ENCODE results near the gene GRIK5.

The GRIK5 gene

GRCh38 chr19:42078058-42078457, 8.1 kb upstream of the GRIK5 start:
- Histone ChIP-seq H3K4me1 (ENCODE audit: control insufficient read depth, insufficient read depth, low read length) (peaks cover 11% of the 10 kb centered on the region), H3K4me3 (ENCODE audit: low read depth, low read length) (no peak overlapping the region), H3K36me3 (ENCODE audit: control insufficient read depth in 2 of 2, insufficient read depth in 1 of 2, low read length in 2 of 2) (peaks cover 44 to 45% of the 10 kb centered on the region in 2 experiments), H3K9me3 (ENCODE audit: control insufficient read depth, insufficient read depth, low read depth, low read length) (no peaks in the 10 kb centered on the region), H3K27ac (ENCODE audit: extremely low read depth, low read depth, low read length) (no peak overlapping the region; the same call in 1 of the 2 replicates)
- POLR2A ChIA-PET: no interaction called here
- CTCF ChIA-PET: interaction anchor here (0.6 to 1.4 kb wide), 7 partner anchors 13 to 355 kb away, joined by 3 to 6 read pairs (median 4); no protein-coding TSS in a partner anchor
- TF ChIP-seq SCRT1 (tag by site-specific recombination; IDR thresholded peaks at IDR 0.05; ENCODE audit: borderline replicate concordance): 0 out of 2 replicates have a peak, but pooled peaks have one; percentile 50
- TF ChIP-seq, protein P1, sequence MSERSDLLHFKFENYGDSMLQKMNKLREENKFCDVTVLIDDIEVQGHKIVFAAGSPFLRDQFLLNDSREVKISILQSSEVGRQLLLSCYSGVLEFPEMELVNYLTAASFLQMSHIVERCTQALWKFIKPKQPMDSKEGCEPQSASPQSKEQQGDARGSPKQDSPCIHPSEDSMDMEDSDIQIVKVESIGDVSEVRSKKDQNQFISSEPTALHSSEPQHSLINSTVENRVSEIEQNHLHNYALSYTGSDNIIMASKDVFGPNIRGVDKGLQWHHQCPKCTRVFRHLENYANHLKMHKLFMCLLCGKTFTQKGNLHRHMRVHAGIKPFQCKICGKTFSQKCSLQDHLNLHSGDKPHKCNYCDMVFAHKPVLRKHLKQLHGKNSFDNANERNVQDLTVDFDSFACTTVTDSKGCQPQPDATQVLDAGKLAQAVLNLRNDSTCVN (tag by site-specific recombination; optimal IDR thresholded peaks at IDR 0.05): no peak
- TF ChIP-seq IKZF3 (tag by site-specific recombination; IDR thresholded peaks at IDR 0.05): no peak
- TF ChIP-seq ZNF664 (tag by site-specific recombination; IDR thresholded peaks at IDR 0.05): no peak
- no peak for TF ChIP-seq ZNF223 (tag by site-specific recombination; IDR thresholded peaks at IDR 0.05)
- no peak for TF ChIP-seq TRIM28 (IDR thresholded peaks at IDR 0.05; ENCODE audit: borderline replicate concordance, low read length)
- peak; percentile 88 for TF ChIP-seq ZFP69B (tag by site-specific recombination; IDR thresholded peaks at IDR 0.05)
- TF ChIP-seq, protein P2, sequence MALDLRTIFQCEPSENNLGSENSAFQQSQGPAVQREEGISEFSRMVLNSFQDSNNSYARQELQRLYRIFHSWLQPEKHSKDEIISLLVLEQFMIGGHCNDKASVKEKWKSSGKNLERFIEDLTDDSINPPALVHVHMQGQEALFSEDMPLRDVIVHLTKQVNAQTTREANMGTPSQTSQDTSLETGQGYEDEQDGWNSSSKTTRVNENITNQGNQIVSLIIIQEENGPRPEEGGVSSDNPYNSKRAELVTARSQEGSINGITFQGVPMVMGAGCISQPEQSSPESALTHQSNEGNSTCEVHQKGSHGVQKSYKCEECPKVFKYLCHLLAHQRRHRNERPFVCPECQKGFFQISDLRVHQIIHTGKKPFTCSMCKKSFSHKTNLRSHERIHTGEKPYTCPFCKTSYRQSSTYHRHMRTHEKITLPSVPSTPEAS (tag by site-specific recombination; IDR thresholded peaks at IDR 0.05): no peak
- TF ChIP-seq ZNF692 (tag by site-specific recombination; IDR thresholded peaks at IDR 0.05): peak; percentile 94
- no peak for TF ChIP-seq ZBTB7A (tag by site-specific recombination; IDR thresholded peaks at IDR 0.05; ENCODE audit: low read depth)
- TF ChIP-seq SETDB1 (IDR thresholded peaks at IDR 0.05; ENCODE audit: insufficient read length, low read length): no peak
- TF ChIP-seq ZXDB (tag by site-specific recombination; IDR thresholded peaks at IDR 0.05): no peak
- TF ChIP-seq, protein P3, sequence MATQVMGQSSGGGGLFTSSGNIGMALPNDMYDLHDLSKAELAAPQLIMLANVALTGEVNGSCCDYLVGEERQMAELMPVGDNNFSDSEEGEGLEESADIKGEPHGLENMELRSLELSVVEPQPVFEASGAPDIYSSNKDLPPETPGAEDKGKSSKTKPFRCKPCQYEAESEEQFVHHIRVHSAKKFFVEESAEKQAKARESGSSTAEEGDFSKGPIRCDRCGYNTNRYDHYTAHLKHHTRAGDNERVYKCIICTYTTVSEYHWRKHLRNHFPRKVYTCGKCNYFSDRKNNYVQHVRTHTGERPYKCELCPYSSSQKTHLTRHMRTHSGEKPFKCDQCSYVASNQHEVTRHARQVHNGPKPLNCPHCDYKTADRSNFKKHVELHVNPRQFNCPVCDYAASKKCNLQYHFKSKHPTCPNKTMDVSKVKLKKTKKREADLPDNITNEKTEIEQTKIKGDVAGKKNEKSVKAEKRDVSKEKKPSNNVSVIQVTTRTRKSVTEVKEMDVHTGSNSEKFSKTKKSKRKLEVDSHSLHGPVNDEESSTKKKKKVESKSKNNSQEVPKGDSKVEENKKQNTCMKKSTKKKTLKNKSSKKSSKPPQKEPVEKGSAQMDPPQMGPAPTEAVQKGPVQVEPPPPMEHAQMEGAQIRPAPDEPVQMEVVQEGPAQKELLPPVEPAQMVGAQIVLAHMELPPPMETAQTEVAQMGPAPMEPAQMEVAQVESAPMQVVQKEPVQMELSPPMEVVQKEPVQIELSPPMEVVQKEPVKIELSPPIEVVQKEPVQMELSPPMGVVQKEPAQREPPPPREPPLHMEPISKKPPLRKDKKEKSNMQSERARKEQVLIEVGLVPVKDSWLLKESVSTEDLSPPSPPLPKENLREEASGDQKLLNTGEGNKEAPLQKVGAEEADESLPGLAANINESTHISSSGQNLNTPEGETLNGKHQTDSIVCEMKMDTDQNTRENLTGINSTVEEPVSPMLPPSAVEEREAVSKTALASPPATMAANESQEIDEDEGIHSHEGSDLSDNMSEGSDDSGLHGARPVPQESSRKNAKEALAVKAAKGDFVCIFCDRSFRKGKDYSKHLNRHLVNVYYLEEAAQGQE (tag by site-specific recombination; IDR thresholded peaks at IDR 0.05): no peak
- TF ChIP-seq ZNF311 (tag by site-specific recombination; IDR thresholded peaks at IDR 0.05; ENCODE audit: borderline replicate concordance): 0 out of 2 replicates have a peak, but pooled peaks have one; percentile 29
- TF ChIP-seq ZNF214 (tag by site-specific recombination; IDR thresholded peaks at IDR 0.05; ENCODE audit: borderline replicate concordance): no peak
- 0 out of 2 replicates have a peak, but pooled peaks have one; percentile 29 for TF ChIP-seq ZNF76 (tag by site-specific recombination; IDR thresholded peaks at IDR 0.05; ENCODE audit: borderline replicate concordance, low read depth)
- no peak for TF ChIP-seq ZBTB17 (tag by site-specific recombination; IDR thresholded peaks at IDR 0.05)
- no peak for TF ChIP-seq TSHZ1 (tag by site-specific recombination; IDR thresholded peaks at IDR 0.05; ENCODE audit: borderline replicate concordance)
- peak; percentile 82 for TF ChIP-seq SCRT2 (tag by site-specific recombination; IDR thresholded peaks at IDR 0.05)
- no peak for TF ChIP-seq ZNF121 (tag by site-specific recombination; IDR thresholded peaks at IDR 0.05)
- TF ChIP-seq ZNF398 (tag by site-specific recombination; IDR thresholded peaks at IDR 0.05): 0 out of 2 replicates have a peak, but pooled peaks have one; percentile 10
- TF ChIP-seq REPIN1 (tag by site-specific recombination; IDR thresholded peaks at IDR 0.05; ENCODE audit: low read depth): no peak
- TF ChIP-seq ZNF639 (tag by site-specific recombination; IDR thresholded peaks at IDR 0.05): no peak
